ENCODE measurements around the gene TMEM167A. TPM values are rescaled to one million over a fixed set of nuclear protein-coding genes. Genes with fewer than 3 reads are reported as not detected.

The TMEM167A gene
- total RNA-seq, 6 experiments from 2014 or later = 22.4 to 48.4 (median 39.0) TPM

DNA sequence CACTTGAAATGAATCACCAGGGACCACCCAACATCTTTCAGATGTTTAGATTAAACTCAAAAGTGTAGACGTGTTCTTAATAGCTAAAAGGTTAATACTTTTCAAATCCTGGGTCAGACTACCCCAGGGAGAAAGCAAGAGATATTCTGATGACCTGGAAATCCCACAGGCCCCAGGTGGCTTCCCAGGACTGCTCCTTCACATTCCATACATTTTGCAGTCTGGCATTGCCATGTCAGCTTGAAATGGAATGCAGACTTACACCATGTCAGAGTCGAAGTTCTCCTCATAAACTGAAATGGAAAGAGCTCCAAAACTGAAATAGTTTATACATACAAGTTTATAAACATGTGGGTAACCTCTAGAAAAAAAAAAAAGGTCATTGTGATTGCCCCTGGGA, 61.5 kb downstream of the TMEM167A start:
- Histone ChIP-seq H3K27me3 (no peaks in the 10 kb centered on the region), H3K9me3 (no peaks in the 10 kb centered on the region), H3K4me1 (no peaks in the 10 kb centered on the region), H3K36me3 (no peaks in the 10 kb centered on the region), H3K27ac (no peak overlapping the region), H3K4me3 (no peak overlapping the region)
- ATAC-seq (no peak), DNase-seq (no peak)
- 85% methylated on average over 2 of the region's 2 CpGs for WGBS (ENCODE audit: insufficient coverage, low coverage, low lambda C conversion rate, missing lambda C conversion rate)
- intact Hi-C loops (cut with DNase I) = no loop called here
- TF ChIP-seq POLR2A (IDR thresholded peaks at IDR 0.05) (no peak), CTCF (IDR thresholded peaks at IDR 0.05) (no peak)

GRCh38 chr5:83011985-83012384, 65.2 kb downstream of the TMEM167A start:
- H3K9me3 ChIP-seq = no peaks in the 10 kb centered on the region
- no peak for ATAC-seq
- H3K27ac ChIP-seq = no peak overlapping the region
- TF ChIP-seq POLR2A (IDR thresholded peaks at IDR 0.05) = no peak
- no peak for TF ChIP-seq CTCF (IDR thresholded peaks at IDR 0.05)
- H3K4me3 ChIP-seq = no peak overlapping the region
- H3K36me3 ChIP-seq = no peaks in the 10 kb centered on the region
- no peaks in the 10 kb centered on the region for H3K4me1 ChIP-seq
- intact Hi-C loops (cut with DNase I) = no loop called here
- DNase-seq = no peak
- 82% methylated on average over 3 of the region's 3 CpGs for WGBS (ENCODE audit: insufficient coverage, low coverage, low lambda C conversion rate, missing lambda C conversion rate)
- no peaks in the 10 kb centered on the region for H3K27me3 ChIP-seq

DNA sequence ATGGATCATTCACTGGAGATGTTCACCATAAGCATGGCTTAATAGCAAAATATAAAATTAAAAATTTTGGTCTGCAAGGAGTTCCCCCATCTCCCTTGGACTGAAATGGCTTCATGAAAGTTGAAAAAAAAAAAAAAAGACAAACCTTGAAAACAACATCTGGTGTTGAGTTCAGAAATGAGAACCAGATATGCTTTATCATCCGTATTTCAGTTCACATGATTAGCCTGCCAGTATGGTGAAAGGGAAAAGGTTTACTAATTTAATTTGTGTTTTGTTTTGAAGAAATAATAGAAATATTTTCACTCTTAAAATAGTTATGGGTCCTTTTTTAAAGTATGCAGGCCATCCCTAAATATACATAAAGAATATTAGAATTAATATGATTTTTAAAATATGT, 67.8 kb downstream of the TMEM167A start:
- WGBS (ENCODE audit: insufficient coverage, low coverage, low lambda C conversion rate, missing lambda C conversion rate) = 81% methylated on average over 1 of the region's 1 CpG
- intact Hi-C loops (cut with DNase I) = no loop called here

DNA sequence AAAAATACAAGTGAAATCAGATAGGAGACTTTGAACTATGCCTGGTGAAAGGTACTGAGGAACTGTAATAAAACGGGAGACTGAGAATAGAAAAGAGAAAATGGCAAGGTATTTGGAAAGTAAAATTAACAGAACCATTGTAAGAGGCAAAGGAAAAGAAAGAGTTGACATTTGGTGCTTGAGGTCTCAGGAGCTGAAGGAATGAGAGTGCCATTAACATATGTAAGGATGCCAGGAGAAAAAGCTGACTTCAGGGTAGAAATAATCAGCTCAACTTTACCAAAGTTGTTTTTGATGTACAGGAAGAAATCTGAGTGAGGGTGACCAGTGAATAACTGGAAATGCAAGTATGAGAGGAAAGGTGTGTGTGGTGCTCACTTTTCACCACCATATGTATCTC, 69.4 kb downstream of the TMEM167A start:
- no peak for TF ChIP-seq CTCF (IDR thresholded peaks at IDR 0.05)
- TF ChIP-seq POLR2A (IDR thresholded peaks at IDR 0.05) = no peak
- intact Hi-C loops (cut with DNase I) = no loop called here
- 64% methylated on average over 1 of the region's 1 CpG for WGBS (ENCODE audit: insufficient coverage, low coverage, low lambda C conversion rate, missing lambda C conversion rate)
- ATAC-seq (no peak), DNase-seq (no peak)
- Histone ChIP-seq H3K36me3 (no peaks in the 10 kb centered on the region), H3K4me1 (no peaks in the 10 kb centered on the region), H3K27ac (no peak overlapping the region), H3K9me3 (no peaks in the 10 kb centered on the region), H3K4me3 (no peak overlapping the region), H3K27me3 (no peaks in the 10 kb centered on the region)

More for the DNA sequence above, 67.8 kb downstream of the TMEM167A start:
- ATAC-seq = no peak
- Histone ChIP-seq H3K9me3 (no peaks in the 10 kb centered on the region), H3K4me3 (no peak overlapping the region), H3K36me3 (no peaks in the 10 kb centered on the region), H3K27ac (no peak overlapping the region), H3K4me1 (no peaks in the 10 kb centered on the region), H3K27me3 (no peaks in the 10 kb centered on the region)
- TF ChIP-seq CTCF (IDR thresholded peaks at IDR 0.05) = no peak
- TF ChIP-seq POLR2A (IDR thresholded peaks at IDR 0.05) = no peak
- DNase-seq = no peak

DNA sequence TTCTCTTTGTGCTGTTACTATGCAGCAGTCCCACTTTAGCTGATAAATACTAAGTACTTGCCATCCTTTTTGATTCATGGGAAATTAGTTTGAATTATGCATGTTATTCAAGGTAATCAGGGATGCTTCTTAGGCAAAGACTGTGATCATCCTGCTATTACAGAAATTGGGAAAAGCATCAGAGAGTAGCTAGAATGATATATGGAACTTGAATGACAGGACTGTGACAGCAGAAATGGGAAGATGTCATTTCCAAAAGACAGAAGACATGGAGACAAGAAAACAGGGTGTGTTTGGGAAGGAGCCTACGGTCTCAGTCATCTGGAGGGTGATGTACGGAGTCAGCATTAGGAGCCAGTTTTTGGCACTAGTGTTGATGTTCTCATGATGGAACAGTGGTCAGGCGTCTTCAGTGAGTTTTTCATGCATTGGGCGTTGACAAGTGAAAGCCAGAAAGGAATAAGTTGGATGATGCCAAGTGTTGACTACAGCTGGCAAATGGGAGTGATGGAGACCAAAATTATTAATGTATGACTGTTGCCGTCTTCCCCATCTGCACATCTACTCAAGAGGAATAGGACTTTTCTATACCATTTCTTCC, 70.4 kb downstream of the TMEM167A start:
- no peak for TF ChIP-seq POLR2A (IDR thresholded peaks at IDR 0.05)
- no peaks in the 10 kb centered on the region for H3K36me3 ChIP-seq
- no peaks in the 10 kb centered on the region for H3K27me3 ChIP-seq
- DNase-seq = no peak
- no peaks in the 10 kb centered on the region for H3K9me3 ChIP-seq
- ATAC-seq = no peak
- H3K4me3 ChIP-seq = no peak overlapping the region
- intact Hi-C loops (cut with DNase I) = no loop called here
- WGBS (ENCODE audit: insufficient coverage, low coverage, low lambda C conversion rate, missing lambda C conversion rate) = 100% methylated on average over 5 of the region's 5 CpGs
- no peaks in the 10 kb centered on the region for H3K4me1 ChIP-seq
- no peak overlapping the region for H3K27ac ChIP-seq

All from right lobe of liver (tissue), 6 donors.